DMS53 treated with DMSO at 0.1 percent for 48 hours (cell line): Measurements from ENCODE around the gene PLA2G6.
"Not testable (repeated sequence)": the region's sequence is repeated elsewhere in the genome, so short reads cannot be mapped to it uniquely, and the experiment has no call there.

ENCODE experiments used
- DNase-seq: peaks from one replicate; lab custom pipeline; 2025; ENCODE audit not compliant: unreplicated experiment; lab: John Stamatoyannopoulos, UW

The PLA2G6 gene

GRCh38 chr22:38191731-38192474 lies 10.3 kb upstream of the PLA2G6 start:
- DNase-seq = no peak

- no peak for DNase-seq
Measured at GRCh38 chr22:38191055-38191454, 9.4 kb upstream of the PLA2G6 start.

GRCh38 chr22:38190581-38190980 lies 9.0 kb upstream of the PLA2G6 start:
- no peak for DNase-seq

DNA sequence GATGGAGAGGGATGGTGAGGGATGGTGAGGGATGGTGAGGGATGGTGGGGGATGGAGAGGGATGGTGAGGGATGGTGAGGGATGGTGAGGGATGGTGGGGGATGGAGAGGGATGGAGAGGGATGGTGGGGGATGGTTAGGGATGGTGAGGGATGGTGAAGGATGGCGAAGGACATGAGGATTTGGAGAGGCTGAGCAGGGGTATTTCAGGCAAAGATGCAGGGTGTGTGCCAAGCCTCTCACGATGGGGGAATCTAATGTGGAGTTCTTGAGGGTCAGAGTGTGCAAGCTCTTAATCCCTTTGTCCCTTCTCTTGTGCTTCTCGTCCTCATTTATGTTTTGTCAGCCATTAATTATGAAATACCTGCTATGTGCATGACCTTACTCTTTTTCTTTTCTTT lies 7.5 kb upstream of the PLA2G6 start:
- no peak for DNase-seq

- peak; percentile 36 for DNase-seq
Measured at GRCh38 chr22:38187413-38188212, 6.0 kb upstream of the PLA2G6 start.

DNA sequence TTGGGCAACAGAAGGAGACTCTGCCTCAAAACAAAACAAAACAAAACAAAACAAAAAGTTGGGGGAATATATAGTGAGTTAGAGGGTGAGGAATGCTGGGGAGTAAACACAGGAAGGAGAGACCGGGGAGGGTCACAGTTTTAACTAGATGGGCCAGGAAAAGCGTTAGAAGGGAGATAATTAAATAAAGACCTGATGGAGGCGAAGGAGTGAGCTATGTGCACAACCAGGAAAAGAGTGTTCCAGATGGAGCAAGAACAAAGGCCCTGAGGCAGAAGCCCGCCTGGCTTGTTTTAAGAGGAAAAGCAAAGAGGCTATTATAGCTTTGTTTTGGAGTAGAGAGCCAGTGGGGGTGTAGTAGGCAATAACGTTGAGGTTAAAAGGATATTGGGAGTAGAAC lies 4.8 kb upstream of the PLA2G6 start:
- DNase-seq = no peak

GRCh38 chr22:38184788-38185187 lies 3.2 kb upstream of the PLA2G6 start:
- no peak for DNase-seq

- no peak for DNase-seq
Measured at GRCh38 chr22:38180841-38181452, 683 bp downstream of the PLA2G6 start.

- not testable (repeated sequence) for DNase-seq
Measured at GRCh38 chr22:38178605-38178937, 3.1 kb downstream of the PLA2G6 start.

DNA sequence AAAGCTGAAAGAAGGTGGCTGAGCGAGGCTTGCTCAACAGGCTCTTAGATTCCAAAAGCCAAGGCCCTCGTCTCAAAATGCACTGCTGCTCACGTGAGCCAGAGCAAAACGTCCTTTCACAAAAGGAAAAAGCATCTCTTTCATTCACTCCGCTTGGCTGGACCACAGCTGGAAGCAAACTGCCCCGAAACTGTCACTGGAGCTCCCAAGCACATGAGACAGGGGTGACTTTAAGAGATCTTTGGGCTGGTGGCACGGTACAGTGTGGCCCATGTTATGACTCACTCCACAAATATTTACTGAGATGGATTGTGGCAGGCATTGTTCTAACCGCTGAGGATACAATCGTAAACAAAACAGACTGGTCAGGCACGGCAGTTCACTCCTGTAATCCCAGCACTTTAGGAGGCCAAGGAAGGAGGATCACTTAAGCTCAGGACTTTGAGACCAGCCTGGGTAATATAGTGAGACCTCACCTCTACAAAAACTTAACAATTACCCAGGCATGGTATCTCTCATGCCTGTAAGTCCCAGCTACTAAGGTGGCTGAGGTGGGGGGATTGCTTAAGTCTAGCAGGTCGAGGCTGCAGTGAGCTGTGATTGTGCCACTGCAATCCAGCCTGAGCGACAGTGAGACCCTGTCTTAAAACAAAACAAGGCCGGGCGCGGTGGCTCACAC lies 3.6 kb downstream of the PLA2G6 start:
- DNase-seq = peak; percentile 54

GRCh38 chr22:38177571-38177925 lies 4.1 kb downstream of the PLA2G6 start:
- not testable (repeated sequence) for DNase-seq

DNA sequence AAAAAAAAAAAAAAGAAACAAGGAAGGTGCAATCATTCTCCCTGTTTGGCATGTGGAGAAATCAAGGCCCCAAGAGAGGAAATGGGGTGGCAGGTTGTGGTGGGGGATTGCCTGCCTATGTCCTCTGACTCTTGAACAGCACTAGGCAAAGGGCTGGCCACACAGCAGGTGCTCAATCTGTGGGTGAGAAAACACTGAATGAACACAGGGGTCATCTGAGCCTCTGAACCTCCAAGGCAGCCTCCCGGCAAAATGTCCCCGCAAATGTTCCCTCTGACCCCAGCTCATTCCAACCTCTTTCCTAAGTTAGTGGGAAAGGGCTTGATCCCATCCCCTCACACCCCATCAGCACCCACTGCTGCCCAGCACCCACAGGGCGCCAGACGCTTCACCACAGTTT lies 4.6 kb downstream of the PLA2G6 start:
- no peak for DNase-seq

GRCh38 chr22:38176170-38176741 lies 5.4 kb downstream of the PLA2G6 start:
- peak; percentile 50 for DNase-seq

- DNase-seq = no peak
Measured at GRCh38 chr22:38175206-38176118, 6.2 kb downstream of the PLA2G6 start.

DNA sequence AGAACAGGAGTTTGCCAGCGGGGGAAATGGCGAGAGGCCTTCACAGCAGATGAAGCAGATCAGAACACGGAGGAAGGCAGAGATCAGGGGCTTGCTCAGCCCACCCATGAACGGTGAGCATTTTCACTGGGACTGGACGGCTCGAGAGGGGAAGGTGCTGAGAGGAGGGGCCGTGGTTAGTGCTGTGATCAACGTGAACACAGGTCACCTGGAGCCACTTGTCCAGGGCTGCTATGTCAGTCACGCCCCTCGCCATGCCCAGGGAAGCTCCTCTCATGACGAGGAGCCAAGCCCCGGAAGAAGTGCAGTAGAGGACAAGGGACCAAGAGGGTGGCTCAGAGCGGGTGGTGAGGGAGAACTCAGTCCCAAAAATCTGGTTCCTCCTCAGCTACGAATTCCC lies 7.0 kb downstream of the PLA2G6 start:
- no peak for DNase-seq

DNA sequence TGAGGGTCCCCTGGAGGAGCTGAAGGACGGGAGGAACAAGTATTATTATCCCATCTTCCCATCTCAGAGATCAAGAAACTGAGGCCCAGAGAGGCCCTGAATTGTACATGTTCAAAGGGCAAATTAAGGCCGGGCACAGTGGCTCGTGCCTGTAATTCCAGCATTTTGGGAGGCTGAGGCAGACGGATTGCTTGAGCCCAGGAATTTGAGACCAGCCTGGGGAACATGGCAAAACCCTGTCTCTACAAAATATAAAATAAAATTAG lies 8.1 kb downstream of the PLA2G6 start:
- no peak for DNase-seq

GRCh38 chr22:38172832-38173640 lies 8.6 kb downstream of the PLA2G6 start:
- DNase-seq = no peak

- DNase-seq = no peak
Measured at GRCh38 chr22:38171927-38172831, 9.5 kb downstream of the PLA2G6 start.

DNA sequence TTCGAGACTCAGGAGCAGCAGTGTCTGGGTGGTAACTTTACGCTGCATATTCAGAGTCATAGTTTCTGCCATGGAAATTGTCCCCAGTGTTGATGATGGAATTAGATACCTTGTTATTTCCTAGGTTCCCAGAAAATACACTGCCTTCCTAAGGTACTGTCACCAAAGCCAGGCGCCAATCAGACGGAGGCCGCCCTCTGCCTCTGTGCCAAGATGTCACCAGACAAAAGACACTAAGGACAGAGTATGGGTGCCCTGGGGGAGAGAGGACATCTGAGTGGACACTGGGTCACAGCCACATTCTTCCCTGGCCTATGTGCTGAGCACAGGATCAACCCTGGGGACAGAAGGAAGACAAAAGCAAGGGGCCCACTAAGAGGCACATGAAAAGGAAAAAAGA lies 11.2 kb downstream of the PLA2G6 start:
- DNase-seq = no peak
